GM19438 (cell line): ENCODE results near the gene MRPL12.
"Not testable (repeated sequence)": the region's sequence is repeated elsewhere in the genome, so short reads cannot be mapped to it uniquely, and the experiment has no call there.

Experiments used
- ATAC-seq: cut with Tn5 transposase; IDR thresholded peaks from one replicate; pipeline ENCODE4 v1.9.1; 2021; ENCODE audit warnings: low read depth; ENCODE audit not compliant: unreplicated experiment

The MRPL12 gene

DNA sequence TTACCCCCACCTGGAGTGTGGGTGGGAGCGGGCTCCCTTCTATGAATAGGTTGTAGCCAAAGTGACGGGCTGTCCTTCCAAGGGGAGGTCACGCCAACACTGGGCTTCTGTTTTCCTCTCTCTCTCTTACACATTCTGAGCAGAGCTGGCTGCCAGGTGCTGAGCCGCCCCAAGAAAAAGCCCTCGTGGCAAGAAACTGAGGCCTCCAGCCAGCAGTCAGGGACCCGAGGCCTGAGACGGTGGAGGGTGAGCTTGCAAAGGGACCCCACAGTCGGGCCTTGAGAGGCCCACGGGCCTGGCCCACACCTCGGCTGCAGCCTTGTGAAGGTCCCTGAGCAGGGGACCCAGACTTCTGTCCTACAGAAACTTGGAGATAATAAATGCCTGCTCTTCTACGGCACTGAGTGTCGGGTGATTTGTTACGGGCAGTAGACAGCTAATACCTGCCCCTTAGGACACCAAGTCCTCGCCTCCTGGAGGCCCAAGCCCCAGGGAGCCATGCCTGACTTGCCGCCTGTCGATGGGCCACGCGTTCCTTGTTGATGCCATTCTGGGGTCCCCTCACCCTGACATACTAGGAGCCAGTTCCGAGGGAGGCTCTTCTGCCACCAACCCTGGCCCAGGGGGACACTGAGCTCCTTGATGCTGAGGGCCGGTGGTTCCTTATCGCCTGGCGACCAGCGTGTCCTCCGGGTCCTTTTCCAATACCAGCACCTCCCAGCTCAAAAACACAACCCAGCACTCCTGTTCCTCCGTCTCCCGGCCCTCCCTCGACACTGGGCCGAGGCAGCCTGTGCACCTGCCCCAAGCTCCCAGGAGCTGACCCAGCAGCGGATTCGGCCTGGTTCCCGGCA lies 35.0 kb downstream of the MRPL12 start:
- ATAC-seq: no peak

- ATAC-seq: no peak
Measured at GRCh38 chr17:81738801-81739393, 35.7 kb downstream of the MRPL12 start.

- not testable (repeated sequence) for ATAC-seq
Measured at GRCh38 chr17:81739593-81739992, 36.4 kb downstream of the MRPL12 start.

- ATAC-seq: no peak
Measured at GRCh38 chr17:81740395-81740961, 37.3 kb downstream of the MRPL12 start.

GRCh38 chr17:81741049-81741593 lies 38.0 kb downstream of the MRPL12 start:
- no peak for ATAC-seq

GRCh38 chr17:81741594-81742452 lies 38.7 kb downstream of the MRPL12 start:
- no peak for ATAC-seq
